ENCODE data around the gene CD3G. TPM values are rescaled to one million over a fixed set of nuclear protein-coding genes. Genes with fewer than 3 reads are reported as not detected.

CD3G gene
- total and polyA plus RNA-seq, 2 of the 4 experiments (the other 2 are of a cell fraction): not detected

- H3K4ac ChIP-seq (ENCODE audit: low read depth, low read length): no peak overlapping the region
- no peaks in the 10 kb centered on the region for H4K20me1 ChIP-seq (ENCODE audit: insufficient read depth, low read length)
- TF ChIP-seq RFX5 (IDR thresholded peaks at IDR 0.05; ENCODE audit: low read depth, low read length): no peak
- no peak for TF ChIP-seq MAFK (IDR thresholded peaks at IDR 0.05; ENCODE audit: low read depth, low read length)
- no peak for TF ChIP-seq FOS (IDR thresholded peaks at IDR 0.05; ENCODE audit: low read depth, low read length)
- no peak for TF ChIP-seq RAD21 (IDR thresholded peaks at IDR 0.05; ENCODE audit: low read length)
- TF ChIP-seq MXI1 (IDR thresholded peaks at IDR 0.05; ENCODE audit: borderline replicate concordance, low read depth, low read length): no peak
- TF ChIP-seq NFE2L2 (IDR thresholded peaks at IDR 0.05; ENCODE audit: low read depth, low read length): no peak
- no peak for TF ChIP-seq CEBPB (IDR thresholded peaks at IDR 0.05; ENCODE audit: low read depth, low read length)
- no peak for TF ChIP-seq USF2 (IDR thresholded peaks at IDR 0.05; ENCODE audit: low read depth, low read length)
- TF ChIP-seq, protein P1, sequence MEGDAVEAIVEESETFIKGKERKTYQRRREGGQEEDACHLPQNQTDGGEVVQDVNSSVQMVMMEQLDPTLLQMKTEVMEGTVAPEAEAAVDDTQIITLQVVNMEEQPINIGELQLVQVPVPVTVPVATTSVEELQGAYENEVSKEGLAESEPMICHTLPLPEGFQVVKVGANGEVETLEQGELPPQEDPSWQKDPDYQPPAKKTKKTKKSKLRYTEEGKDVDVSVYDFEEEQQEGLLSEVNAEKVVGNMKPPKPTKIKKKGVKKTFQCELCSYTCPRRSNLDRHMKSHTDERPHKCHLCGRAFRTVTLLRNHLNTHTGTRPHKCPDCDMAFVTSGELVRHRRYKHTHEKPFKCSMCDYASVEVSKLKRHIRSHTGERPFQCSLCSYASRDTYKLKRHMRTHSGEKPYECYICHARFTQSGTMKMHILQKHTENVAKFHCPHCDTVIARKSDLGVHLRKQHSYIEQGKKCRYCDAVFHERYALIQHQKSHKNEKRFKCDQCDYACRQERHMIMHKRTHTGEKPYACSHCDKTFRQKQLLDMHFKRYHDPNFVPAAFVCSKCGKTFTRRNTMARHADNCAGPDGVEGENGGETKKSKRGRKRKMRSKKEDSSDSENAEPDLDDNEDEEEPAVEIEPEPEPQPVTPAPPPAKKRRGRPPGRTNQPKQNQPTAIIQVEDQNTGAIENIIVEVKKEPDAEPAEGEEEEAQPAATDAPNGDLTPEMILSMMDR (conservative IDR thresholded peaks at IDR 0.05; ENCODE audit: low read depth, low read length): no peak
- TF ChIP-seq SMC3 (IDR thresholded peaks at IDR 0.05; ENCODE audit: low read depth, low read length): no peak
- no peak for TF ChIP-seq ELK1 (IDR thresholded peaks at IDR 0.05; ENCODE audit: borderline replicate concordance, low read depth, low read length)
- TF ChIP-seq CHD1 (IDR thresholded peaks at IDR 0.05; ENCODE audit: low read depth, low read length): no peak
- TF ChIP-seq BHLHE40 (IDR thresholded peaks at IDR 0.05; ENCODE audit: low read depth, low read length): no peak
- no TSS peak for BruUV-seq (replicated peaks)
- in situ Hi-C loops (cut with MboI; ENCODE audit: low sequenced_read_pairs): no loop called here
- H3K4me3 ChIP-seq (ENCODE audit: insufficient read depth, low read depth, low read length): no peak overlapping the region
- dilution Hi-C loops (cut with HindIII; ENCODE audit: low sequenced_read_pairs, unreplicated experiment): no loop called here
- no peaks in the 10 kb centered on the region for H3K9me1 ChIP-seq (ENCODE audit: insufficient read depth, low read length)
- ATAC-seq (ENCODE audit: low read depth) (no peak), DNase-seq (no peak)
- intact Hi-C loops (cut with micrococcal nuclease): no loop called here
- H2AFZ ChIP-seq (replicated peaks; ENCODE audit: low read length, poor library complexity): no peak overlapping the region
- H3K23ac ChIP-seq (ENCODE audit: low read depth, low read length): no peak overlapping the region
- H2BK20ac ChIP-seq (ENCODE audit: low read depth, low read length): no peak overlapping the region
- H3K79me1 ChIP-seq (ENCODE audit: low read depth in 1 of 2, low read length in 2 of 2): no peaks in the 10 kb centered on the region
- WGBS, 2 experiments (ENCODE audit: extremely low coverage in 2 of 2, insufficient read length in 1 of 2): 50% methylated on average over 2 of the region's 8 CpGs; no CpG with 5 or more reads in 1 of the 2 experiments
- peaks cover 12% of the 10 kb centered on the region for H3K27me3 ChIP-seq (ENCODE audit: control insufficient read depth, insufficient read depth, low read length)
- no peak overlapping the region for H2BK15ac ChIP-seq (ENCODE audit: low read depth, low read length)
- H3K14ac ChIP-seq (replicated peaks; ENCODE audit: low read depth, low read length): no peak overlapping the region
- no peak overlapping the region for H3K27ac ChIP-seq (ENCODE audit: insufficient read depth, low read length)
- no peak overlapping the region for H2BK120ac ChIP-seq (ENCODE audit: low read depth, low read length)
- no peaks in the 10 kb centered on the region for H3K4me1 ChIP-seq (ENCODE audit: control insufficient read depth, insufficient read depth, low read length)
- no peak overlapping the region for H2AK5ac ChIP-seq (ENCODE audit: low read depth, low read length)
- ChIA-PET POLR2A (ENCODE audit: unreplicated experiment) (no interaction called here), CTCF (interaction anchor here (0.6 kb wide), 1 partner anchor 15 kb away, joined by 5 read pairs; no protein-coding TSS in a partner anchor)
- H3K18ac ChIP-seq (ENCODE audit: low read depth, low read length): no peak overlapping the region
- no peak overlapping the region for H3K56ac ChIP-seq (ENCODE audit: extremely low read depth, insufficient read depth, low read length)
- H3K9ac ChIP-seq (ENCODE audit: low read depth, low read length): no peak overlapping the region
- no peak overlapping the region for H3K4me2 ChIP-seq (ENCODE audit: low read depth, low read length)
- no peak overlapping the region for H4K5ac ChIP-seq (ENCODE audit: low read depth, low read length)
- no peak overlapping the region for H2AK9ac ChIP-seq (replicated peaks; ENCODE audit: low read depth, low read length, poor library complexity)
- no peaks in the 10 kb centered on the region for H3K9me3 ChIP-seq (ENCODE audit: control insufficient read depth, insufficient read depth, low read length)
- no peak overlapping the region for H2BK5ac ChIP-seq (ENCODE audit: low read depth, low read length, poor library complexity, severe bottlenecking)
- no peak overlapping the region for H4K91ac ChIP-seq (ENCODE audit: insufficient read depth, low read depth, low read length)
- no peaks in the 10 kb centered on the region for H3K36me3 ChIP-seq (ENCODE audit: control insufficient read depth, insufficient read depth, low read length)
- no peak overlapping the region for H4K8ac ChIP-seq (ENCODE audit: low read depth in 2 of 2, low read length in 2 of 2)
Measured at GRCh38 chr11:118305726-118306125, 38.4 kb upstream of the CD3G start.

Measured in IMR-90 (cell line).